ENCODE measurements around the gene ABI1. TPM values are rescaled to one million over a fixed set of nuclear protein-coding genes. Genes with fewer than 3 reads are reported as not detected.

The ABI1 gene
- total RNA-seq, 6 experiments from 2014 or later: 13.4 to 25.3 (median 17.4) TPM

- no peak overlapping the region for H3K27ac ChIP-seq
- ATAC-seq (no peak), DNase-seq (no peak)
- no peaks in the 10 kb centered on the region for H3K36me3 ChIP-seq
- no peaks in the 10 kb centered on the region for H3K27me3 ChIP-seq
- intact Hi-C loops (cut with DNase I): no loop called here
- WGBS (ENCODE audit: insufficient coverage, low coverage, low lambda C conversion rate, missing lambda C conversion rate): 38% methylated on average over 1 of the region's 1 CpG
- H3K9me3 ChIP-seq: no peaks in the 10 kb centered on the region
- no peak overlapping the region for H3K4me3 ChIP-seq
- TF ChIP-seq POLR2A (IDR thresholded peaks at IDR 0.05): no peak
- no peak for TF ChIP-seq CTCF (IDR thresholded peaks at IDR 0.05)
- peaks cover 0 to 42% (median 7%) of the 10 kb centered on the region in 4 donors for H3K4me1 ChIP-seq
Measured at GRCh38 chr10:26854524-26854923, 6.2 kb downstream of the ABI1 start.

DNA sequence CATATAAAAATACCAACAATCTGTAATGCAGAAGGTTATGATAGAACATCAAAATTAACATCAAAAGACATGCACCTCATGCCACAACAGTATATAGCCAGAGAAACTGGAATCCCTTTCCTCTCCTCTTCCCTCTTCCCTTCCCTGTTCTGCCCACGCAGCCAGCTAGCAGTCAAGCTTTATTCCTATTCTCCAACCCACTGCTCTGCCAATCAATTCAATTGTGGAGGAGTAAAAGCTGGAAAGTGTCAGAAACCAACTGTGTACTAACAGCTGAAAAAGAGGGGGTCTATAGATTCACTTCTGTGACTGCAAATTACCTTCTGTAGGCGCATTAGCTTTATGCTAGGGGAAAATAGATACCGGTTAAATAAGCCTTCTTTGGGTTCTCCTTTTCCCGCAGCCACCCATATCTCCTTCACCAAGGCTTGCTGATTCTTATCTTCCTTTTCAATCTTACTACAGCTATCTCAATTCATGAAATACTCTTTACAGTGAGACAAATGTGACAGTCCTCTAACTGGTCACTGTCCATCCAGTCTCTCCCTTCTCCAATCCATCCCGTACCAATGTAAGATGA lies 16.3 kb downstream of the ABI1 start:
- no peaks in the 10 kb centered on the region for H3K9me3 ChIP-seq
- TF ChIP-seq POLR2A (IDR thresholded peaks at IDR 0.05) (no peak), CTCF (IDR thresholded peaks at IDR 0.05) (no peak)
- no peaks in the 10 kb centered on the region for H3K27me3 ChIP-seq
- no peak for ATAC-seq
- intact Hi-C loops (cut with DNase I): no loop called here
- H3K27ac ChIP-seq: no peak overlapping the region
- H3K36me3 ChIP-seq: no peaks in the 10 kb centered on the region
- WGBS (ENCODE audit: insufficient coverage, low coverage, low lambda C conversion rate, missing lambda C conversion rate): 63% methylated on average over 5 of the region's 5 CpGs
- H3K4me1 ChIP-seq: peaks cover 0 to 5% (median 0%) of the 10 kb centered on the region in 4 donors
- no peak overlapping the region for H3K4me3 ChIP-seq
- no peak for DNase-seq

DNA sequence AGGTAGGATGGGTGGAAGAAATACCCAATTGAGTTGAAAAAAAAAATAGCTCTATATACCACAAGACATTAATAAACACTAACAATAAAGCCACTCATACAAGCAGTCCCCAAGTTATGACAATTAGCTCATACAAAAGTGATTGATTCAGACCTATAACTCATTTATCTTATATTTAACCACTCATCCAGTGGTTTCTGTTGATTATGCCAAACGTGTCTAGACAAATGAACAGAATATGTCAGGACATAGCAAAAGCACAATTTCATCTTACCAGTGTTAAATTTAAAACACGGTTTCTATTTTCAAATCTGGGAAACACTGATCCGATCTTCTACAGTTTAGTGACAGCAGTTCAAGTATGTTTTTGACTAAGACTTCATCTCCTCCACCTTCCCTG lies 17.0 kb downstream of the ABI1 start:
- TF ChIP-seq CTCF (IDR thresholded peaks at IDR 0.05) (no peak), POLR2A (IDR thresholded peaks at IDR 0.05) (no peak)
- ATAC-seq (no peak), DNase-seq (no peak)
- no peaks in the 10 kb centered on the region for H3K9me3 ChIP-seq
- H3K27ac ChIP-seq: no peak overlapping the region
- H3K4me3 ChIP-seq: no peak overlapping the region
- intact Hi-C loops (cut with DNase I): no loop called here
- H3K4me1 ChIP-seq: peaks cover 0 to 5% (median 0%) of the 10 kb centered on the region in 4 donors
- no peaks in the 10 kb centered on the region for H3K27me3 ChIP-seq
- H3K36me3 ChIP-seq: no peaks in the 10 kb centered on the region
- WGBS (ENCODE audit: insufficient coverage, low coverage, low lambda C conversion rate, missing lambda C conversion rate): 51% methylated on average over 3 of the region's 3 CpGs

DNA sequence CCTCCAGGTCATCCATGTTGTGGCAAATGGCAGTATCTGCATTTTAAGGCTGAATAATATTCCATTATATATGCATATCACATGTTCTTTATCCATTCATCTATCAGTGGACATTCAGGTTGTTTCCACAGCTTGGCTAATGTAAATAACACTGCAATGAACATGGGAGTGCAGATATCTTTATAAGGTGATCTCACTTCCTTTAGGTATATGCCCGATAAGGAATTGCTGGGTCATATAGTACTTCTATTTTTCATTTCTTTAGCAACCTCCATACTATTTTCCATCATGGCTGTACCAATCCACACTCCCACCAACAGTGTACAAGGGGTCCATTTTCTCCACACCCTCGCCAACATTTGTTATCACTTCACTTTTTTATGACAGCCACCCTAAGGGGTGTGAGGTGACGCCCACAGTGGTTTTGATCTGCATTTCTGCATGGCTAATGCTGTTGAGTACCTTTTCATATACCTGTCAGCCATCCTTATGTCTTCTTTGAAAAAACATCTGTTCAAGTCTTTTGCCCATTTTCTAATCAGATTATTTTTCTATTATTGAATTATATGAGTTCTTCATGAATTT lies 18.9 kb downstream of the ABI1 start:
- ATAC-seq (no peak), DNase-seq (no peak)
- H3K27me3 ChIP-seq: no peaks in the 10 kb centered on the region
- no peak for TF ChIP-seq CTCF (IDR thresholded peaks at IDR 0.05)
- no peak for TF ChIP-seq POLR2A (IDR thresholded peaks at IDR 0.05)
- no peaks in the 10 kb centered on the region for H3K9me3 ChIP-seq
- H3K4me1 ChIP-seq: peaks cover 0 to 5% (median 0%) of the 10 kb centered on the region in 4 donors
- 63% methylated on average over 3 of the region's 3 CpGs for WGBS (ENCODE audit: insufficient coverage, low coverage, low lambda C conversion rate, missing lambda C conversion rate)
- H3K36me3 ChIP-seq: no peaks in the 10 kb centered on the region
- H3K27ac ChIP-seq: no peak overlapping the region
- intact Hi-C loops (cut with DNase I): no loop called here
- no peak overlapping the region for H3K4me3 ChIP-seq
